Ishikawa (cell line): ENCODE results near the gene FAF2.

ENCODE experiments used
- CEBPB ChIP-seq: IDR thresholded peaks from 2 replicates; pipeline ENCODE4 v1.6.1; 2012
- CREB1 ChIP-seq: IDR thresholded peaks from 2 replicates; pipeline ENCODE4 v1.6.1; 2012; ENCODE audit warnings: low read depth
- EGR1 ChIP-seq: IDR thresholded peaks from 2 replicates; pipeline ENCODE4 v1.6.1; 2012
- EP300 ChIP-seq: IDR thresholded peaks from 2 replicates; pipeline ENCODE4 v1.6.1; 2012; ENCODE audit warnings: borderline replicate concordance
- FOXM1 ChIP-seq: IDR thresholded peaks from 2 replicates; pipeline ENCODE4 v1.6.1; 2012; ENCODE audit warnings: low read depth, borderline replicate concordance
- MAX ChIP-seq: IDR thresholded peaks from 2 replicates; pipeline ENCODE4 v1.6.1; 2012
- NFIC ChIP-seq: IDR thresholded peaks from 2 replicates; pipeline ENCODE4 v1.6.1; 2012
- RAD21 ChIP-seq: IDR thresholded peaks from 2 replicates; pipeline ENCODE4 v1.6.1; 2012; ENCODE audit warnings: low read depth
- TAF1 ChIP-seq: IDR thresholded peaks from 2 replicates; pipeline ENCODE4 v1.6.1; 2012; ENCODE audit warnings: low read depth, mild to moderate bottlenecking
- TCF12 ChIP-seq: IDR thresholded peaks from 2 replicates; pipeline ENCODE4 v1.6.1; 2012; ENCODE audit warnings: low read depth
- TEAD4 ChIP-seq: IDR thresholded peaks from 2 replicates; pipeline ENCODE4 v1.6.1; 2012
- YY1 ChIP-seq: IDR thresholded peaks from 2 replicates; pipeline ENCODE4 v1.6.1; 2012; ENCODE audit warnings: low read depth
- ZBTB7A ChIP-seq: IDR thresholded peaks from 2 replicates; pipeline ENCODE4 v1.6.1; 2012; ENCODE audit warnings: low read depth
- TF ChIP-seq, protein P1 (sequence below): IDR thresholded peaks from 2 replicates; pipeline ENCODE4 v1.6.1; 2012
- TF ChIP-seq, protein P2 (sequence below): IDR thresholded peaks from 2 replicates; pipeline ENCODE4 v1.6.1; 2012; ENCODE audit warnings: low read depth, mild to moderate bottlenecking

FAF2 gene

DNA sequence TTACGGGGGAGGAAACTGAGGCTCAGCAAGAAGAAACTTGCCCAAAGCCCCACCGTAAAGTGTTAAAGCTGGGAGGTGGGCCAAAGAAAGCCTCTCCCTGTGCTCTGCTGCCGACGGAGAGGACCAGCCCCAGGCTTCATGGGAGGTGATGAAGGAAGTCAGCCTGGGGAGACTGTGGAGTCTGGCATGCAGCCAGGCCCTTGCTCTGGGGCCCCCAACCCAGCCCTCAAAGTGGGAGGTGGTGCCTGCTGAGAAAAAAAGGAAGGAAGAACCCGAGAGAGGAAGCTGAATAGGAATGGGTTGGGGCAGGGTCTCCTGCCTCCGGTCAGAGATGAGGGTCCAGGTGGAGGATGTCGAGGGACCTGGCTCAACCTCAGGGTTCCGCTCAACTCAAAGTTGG lies 85.2 kb downstream of the FAF2 start:
- TF ChIP-seq TCF12 (no peak), CREB1 (no peak), RAD21 (no peak), FOXM1 (no peak), TAF1 (no peak), EGR1 (no peak)
- TF ChIP-seq, protein P1, sequence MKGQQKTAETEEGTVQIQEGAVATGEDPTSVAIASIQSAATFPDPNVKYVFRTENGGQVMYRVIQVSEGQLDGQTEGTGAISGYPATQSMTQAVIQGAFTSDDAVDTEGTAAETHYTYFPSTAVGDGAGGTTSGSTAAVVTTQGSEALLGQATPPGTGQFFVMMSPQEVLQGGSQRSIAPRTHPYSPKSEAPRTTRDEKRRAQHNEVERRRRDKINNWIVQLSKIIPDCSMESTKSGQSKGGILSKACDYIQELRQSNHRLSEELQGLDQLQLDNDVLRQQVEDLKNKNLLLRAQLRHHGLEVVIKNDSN = no peak

DNA sequence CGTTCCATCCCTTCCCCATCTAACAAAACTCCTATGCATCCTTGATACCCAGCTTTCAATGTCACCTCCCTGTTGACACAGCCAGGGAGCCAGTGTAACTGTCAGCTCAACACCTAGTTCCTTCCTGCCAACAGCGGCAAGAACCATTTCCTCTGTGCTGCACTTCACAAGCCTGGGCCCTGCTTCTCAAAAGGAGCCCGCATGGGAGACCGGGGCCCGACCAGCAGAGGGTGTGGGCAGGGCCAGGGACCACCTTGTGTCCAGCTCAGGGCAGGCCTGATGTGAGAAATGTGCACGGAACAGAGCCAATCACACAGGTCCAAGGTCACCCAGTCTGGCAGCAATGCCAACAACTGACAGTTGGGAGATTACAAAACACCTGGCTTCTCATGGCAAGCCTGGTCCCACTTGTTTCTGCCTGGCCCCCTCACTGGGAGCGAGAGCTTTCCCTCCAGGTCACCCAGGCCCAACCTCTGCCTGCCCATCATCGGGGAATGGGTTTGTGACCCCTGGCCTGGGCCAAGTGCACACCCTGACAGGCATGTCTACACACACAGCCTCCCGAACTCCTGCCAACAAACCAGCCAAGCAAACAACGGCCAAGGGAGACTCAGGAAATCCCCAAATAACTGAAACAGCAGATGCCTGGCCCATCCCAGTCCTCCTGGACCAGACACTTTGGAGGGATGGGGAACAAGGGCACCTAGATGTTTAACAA lies 85.9 kb downstream of the FAF2 start:
- TF ChIP-seq TCF12 (no peak), CREB1 (no peak), YY1 (no peak), EP300 (no peak), TAF1 (no peak)
- TF ChIP-seq, protein P1 = no peak

- TF ChIP-seq FOXM1 (no peak), TCF12 (no peak), MAX (no peak), NFIC (no peak), ZBTB7A (no peak), EGR1 (no peak), EP300 (no peak), TEAD4 (no peak), TAF1 (no peak), CEBPB (no peak), RAD21 (no peak), CREB1 (no peak), YY1 (no peak)
- TF ChIP-seq, protein P2, sequence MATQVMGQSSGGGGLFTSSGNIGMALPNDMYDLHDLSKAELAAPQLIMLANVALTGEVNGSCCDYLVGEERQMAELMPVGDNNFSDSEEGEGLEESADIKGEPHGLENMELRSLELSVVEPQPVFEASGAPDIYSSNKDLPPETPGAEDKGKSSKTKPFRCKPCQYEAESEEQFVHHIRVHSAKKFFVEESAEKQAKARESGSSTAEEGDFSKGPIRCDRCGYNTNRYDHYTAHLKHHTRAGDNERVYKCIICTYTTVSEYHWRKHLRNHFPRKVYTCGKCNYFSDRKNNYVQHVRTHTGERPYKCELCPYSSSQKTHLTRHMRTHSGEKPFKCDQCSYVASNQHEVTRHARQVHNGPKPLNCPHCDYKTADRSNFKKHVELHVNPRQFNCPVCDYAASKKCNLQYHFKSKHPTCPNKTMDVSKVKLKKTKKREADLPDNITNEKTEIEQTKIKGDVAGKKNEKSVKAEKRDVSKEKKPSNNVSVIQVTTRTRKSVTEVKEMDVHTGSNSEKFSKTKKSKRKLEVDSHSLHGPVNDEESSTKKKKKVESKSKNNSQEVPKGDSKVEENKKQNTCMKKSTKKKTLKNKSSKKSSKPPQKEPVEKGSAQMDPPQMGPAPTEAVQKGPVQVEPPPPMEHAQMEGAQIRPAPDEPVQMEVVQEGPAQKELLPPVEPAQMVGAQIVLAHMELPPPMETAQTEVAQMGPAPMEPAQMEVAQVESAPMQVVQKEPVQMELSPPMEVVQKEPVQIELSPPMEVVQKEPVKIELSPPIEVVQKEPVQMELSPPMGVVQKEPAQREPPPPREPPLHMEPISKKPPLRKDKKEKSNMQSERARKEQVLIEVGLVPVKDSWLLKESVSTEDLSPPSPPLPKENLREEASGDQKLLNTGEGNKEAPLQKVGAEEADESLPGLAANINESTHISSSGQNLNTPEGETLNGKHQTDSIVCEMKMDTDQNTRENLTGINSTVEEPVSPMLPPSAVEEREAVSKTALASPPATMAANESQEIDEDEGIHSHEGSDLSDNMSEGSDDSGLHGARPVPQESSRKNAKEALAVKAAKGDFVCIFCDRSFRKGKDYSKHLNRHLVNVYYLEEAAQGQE = no peak
- TF ChIP-seq, protein P1 = no peak
Observed at GRCh38 chr5:176534640-176535039, 86.5 kb downstream of the FAF2 start.

- TF ChIP-seq, protein P2 = no peak
Observed at GRCh38 chr5:176535101-176535663, 87.0 kb downstream of the FAF2 start.

DNA sequence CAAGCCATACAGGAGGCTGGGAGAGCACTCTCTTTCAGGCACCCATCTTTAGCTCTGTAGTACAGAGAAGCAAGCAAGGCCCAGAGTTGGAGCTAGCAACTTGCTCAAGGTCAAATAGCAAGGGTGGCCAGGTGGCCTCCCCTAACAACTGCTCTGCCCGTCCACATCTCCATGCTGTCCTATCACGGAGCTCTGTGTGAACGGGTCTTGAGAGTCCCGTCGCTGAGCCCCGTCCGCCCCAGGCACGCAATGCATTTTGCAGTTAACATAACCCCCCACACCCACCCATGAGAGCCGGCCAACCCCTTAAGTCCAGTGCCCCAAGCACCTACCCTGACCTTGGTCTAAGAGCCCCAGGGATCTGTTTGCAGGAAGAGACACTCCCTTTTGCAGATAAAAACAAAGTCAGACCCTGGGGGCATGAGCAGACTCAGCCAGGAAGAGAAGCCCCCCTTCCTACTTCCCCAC lies 87.5 kb downstream of the FAF2 start:
- TF ChIP-seq, protein P1 = no peak
- TF ChIP-seq CREB1 (no peak), NFIC (no peak), TCF12 (no peak), ZBTB7A (no peak)
